ENCODE results near the gene AQP1.

AQP1 gene

DNA sequence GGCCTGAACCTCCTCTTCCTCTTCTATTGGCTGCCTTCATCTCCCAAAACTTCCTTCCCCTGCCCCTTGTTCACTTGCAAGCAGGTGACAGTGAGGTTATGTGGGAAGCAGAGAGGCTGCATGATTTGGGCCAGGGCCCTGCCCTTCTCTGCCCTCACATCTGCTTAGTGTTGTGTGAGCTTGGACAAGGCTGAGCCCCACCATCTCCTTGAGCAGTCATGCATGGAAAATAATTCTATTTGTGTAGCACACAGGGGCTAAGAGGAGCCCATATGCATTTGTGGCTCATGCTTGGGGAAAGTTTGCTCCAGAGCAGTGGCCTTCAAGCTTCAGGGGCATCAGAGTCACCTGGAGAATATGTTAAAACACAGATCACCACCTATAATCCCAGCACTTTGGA lies 26.8 kb upstream of the AQP1 start:
- DNase-seq (ENCODE audit: low read depth), result no peak

DNA sequence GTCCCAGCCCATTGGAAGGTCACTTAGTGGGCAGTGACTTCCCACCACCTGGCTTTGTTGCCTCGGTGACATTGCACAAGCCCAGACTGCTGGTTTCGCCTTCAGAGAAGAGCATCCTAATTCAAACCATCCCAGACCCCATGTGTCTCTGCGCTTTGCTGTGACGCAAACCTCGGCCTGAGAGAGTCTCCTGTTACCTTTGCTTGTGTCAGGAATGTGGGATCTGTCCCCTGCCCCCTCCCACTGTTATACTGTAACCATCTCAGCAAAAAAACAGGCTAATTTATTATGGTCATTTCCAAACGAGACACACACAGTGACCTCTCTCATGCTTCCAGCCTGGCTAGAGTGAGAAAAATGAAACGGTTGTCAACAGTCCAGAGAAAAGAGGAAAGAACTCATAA lies 25.0 kb upstream of the AQP1 start:
- DNase-seq (ENCODE audit: low read depth), result no peak

DNA sequence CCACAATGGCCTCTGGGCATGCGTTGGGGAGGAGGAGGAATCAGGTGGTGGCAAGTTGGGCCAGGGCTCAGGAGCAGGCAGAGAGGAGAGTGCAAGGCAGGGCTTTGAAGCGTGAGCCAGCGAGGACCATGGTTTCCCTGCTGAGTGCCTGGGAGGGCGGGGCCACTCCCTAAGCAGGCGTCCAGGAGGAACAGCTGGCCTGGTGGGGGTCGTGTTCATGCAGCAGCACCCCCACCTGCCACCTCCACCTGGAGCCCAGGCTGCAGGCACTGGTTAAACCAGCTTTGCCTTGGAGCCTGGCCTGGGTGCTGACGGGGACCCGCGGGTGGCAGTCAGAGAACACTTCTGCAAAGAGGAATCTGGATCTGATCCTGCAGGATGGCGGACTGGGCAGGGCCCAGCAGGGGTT lies 24.2 kb upstream of the AQP1 start:
- no peak for DNase-seq (ENCODE audit: low read depth)

DNA sequence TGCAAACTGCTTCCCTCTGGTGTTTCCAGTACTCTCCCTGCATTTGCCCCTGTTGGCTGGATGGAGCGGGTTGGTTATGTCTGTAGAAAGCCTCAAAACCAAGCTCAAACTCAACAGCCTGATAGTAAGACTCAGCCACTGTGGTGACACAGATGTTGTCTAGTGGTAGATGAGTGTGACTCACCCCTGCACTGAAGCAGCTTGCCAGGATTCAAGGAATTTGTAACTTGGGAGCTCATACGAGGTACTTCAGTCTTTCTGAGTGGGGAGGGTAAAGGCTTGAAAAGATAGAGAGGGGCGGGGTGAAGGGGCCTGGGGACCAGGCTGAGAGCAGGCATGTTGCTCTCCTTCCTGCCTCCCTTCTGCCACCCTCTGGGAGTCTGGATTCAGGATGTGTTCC lies 22.9 kb upstream of the AQP1 start:
- no peak for DNase-seq (ENCODE audit: low read depth)

DNA sequence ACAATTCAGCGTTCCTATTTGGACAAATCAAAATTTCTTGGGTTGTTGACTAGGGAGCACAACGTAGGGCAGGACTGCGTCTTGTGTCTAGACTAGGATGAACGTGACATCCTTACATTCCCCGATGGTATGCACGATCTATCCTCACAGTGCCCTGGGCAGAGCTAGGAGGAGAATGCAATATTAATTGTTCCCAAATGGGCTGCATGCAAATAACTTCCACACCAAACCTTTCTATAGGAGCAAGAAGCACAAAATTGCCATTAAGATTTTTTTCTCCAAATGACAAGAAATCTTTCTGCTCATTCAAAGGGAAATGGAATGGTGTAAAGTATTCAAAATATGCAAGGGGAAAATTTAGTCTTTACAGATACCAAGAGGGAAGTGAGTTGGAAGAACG lies 21.4 kb upstream of the AQP1 start:
- no peak for DNase-seq (ENCODE audit: low read depth)

DNA sequence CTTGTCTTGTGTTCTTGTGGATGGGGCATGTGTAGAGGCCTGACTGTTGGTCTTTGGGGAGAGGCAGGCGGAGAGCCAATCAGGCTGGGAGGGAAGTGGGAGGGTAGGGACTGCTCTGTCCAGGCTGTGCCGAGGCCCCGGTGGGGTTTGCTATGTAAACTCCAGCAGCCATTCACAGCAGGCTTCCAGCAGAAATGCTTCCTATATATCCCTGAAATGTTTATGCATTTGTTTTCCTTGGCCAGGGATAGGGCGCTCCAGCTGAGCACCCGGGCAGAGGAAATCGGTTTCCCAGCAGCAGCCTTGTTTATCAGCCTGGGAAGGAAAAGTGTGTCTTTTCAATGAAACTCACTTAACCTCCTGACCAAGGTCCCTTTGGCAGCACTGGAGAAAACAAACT lies 18.3 kb upstream of the AQP1 start:
- no peak for DNase-seq (ENCODE audit: low read depth)

DNA sequence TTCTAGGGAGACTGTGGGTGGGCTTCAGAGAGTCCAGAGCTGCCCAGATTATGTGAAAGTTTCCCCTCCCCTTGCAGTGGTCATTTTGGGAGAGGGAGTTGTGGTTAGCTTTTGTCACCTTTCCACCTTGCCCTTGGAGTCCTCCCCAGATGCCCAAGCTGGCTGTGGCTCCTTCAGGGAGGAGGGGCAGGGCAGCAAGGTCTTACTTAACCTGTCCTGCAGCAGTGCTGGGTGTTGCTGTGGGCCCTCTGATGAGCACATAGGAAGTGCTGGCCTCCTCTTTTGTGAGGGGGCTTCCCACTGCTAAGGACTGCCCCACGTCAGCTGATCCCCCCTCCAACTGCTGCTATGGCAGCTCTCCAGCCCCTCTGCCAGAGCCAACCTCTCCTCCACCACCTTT lies 17.6 kb upstream of the AQP1 start:
- DNase-seq (ENCODE audit: low read depth), result no peak

DNA sequence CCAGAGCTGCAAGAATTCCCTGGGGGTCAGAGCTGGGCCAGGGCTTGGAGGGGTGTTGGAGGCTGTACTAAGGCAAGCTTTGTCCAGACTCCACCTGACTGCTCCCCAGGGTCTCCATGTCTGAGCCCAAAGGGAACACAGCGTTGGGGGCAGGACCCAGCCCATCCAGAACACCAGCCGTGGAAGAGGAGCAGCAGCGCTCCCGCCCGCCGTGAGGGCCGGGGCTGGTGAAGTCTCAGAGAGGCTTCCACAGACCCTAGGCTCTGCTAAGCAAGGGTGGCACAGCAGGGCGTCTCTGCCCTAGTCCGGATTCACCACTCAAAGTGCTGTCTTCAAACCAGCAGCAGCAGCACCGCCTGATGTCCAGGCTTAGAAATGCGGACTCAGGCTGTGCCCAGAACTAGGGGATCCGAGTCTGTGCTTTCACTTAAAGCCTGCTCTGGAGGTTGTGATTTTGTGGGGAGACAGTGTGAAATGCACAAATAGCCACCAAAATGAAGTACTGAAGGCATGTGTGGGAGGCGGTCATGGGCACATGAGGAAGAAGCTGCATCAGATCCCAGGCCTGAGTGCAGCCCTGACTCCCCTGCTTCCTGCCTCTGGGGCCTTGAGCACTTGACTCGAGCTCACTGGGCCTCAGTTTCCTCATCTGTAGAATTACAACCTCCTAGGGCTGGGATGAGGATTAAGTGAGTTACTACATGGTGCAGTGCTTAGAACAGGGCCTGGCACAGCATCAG lies 16.6 kb upstream of the AQP1 start:
- DNase-seq (ENCODE audit: low read depth), result no peak

DNA sequence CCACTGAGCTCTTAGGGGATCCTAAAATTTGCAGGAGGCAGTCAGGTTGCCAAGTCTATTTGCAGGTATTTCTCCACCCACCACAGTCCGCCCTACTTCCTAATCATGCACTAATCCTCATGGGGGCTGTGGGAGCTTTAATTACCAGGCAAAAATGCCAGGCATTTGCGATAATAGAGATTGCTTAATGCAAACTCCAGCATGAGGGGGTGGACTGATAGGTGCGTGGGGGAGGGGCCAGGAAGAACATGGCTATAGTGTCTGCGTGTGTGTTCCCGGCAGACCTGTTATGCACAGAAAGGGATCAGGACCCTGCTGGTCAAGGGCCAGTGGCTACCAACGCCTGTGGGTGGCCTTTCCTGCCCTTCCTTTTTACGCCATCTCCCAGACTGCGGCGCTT lies 15.6 kb upstream of the AQP1 start:
- no peak for DNase-seq (ENCODE audit: low read depth)

DNA sequence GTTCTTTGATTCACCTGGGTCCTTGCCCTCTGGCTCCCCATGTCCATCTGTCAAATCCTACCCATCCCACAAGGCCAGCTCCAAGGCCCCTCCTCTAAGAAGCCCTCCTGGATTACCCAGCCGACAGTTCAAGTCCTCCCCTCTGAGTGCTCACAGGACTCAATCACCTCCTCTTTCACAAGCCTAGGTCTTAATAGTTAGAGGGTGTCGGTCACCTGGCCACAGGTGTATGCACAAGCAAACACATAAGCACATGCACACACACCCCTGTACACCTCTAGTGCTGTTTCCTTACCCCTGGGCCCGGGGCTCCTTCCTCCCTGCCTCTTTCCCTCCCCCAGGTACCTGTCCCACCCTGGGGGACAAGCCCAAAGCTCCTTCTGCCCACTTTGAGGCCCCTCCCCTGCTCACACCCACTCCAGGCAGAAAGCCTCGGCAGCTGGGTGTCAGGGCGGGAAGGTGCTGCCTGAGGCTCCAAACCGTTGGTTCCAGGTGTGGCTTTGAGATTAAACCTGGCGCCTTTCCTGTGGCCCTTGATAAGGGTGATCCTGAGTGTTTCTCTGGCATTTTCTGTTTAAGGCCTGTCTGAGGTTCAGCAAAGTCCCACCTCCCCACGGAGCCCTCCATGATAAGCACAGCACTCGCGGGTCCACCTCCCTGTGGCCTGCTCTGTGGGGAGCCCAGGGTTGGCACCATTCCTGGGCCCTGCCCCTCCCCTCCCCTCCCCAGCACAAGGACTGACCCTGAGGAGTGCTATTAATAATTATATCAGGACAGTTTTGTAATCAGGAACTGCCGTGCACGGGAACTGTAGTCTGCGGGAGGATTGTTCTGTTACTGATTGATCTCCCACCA lies 14.6 kb upstream of the AQP1 start:
- DNase-seq (ENCODE audit: low read depth), result no peak

DNA sequence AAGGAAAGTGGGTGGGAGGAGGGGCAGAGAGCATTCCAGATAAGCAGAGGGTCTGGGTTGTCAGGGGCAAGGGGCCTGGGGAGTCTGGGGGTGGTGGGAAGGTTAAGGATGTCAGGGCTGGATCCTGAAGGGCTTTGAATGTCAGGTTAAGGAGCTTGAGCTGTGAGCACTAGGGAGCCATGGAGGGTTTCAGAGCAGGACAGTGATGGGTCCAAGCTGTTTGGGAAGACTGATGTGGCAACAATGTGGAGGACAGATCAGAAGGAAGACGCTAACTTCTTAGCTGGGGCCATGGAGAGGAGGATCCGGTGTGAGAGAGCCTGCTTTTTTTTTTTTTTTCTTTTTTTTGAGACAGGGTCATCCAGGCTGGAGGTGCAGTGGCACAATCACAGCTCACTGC lies 13.9 kb upstream of the AQP1 start:
- no peak for DNase-seq (ENCODE audit: low read depth)

DNA sequence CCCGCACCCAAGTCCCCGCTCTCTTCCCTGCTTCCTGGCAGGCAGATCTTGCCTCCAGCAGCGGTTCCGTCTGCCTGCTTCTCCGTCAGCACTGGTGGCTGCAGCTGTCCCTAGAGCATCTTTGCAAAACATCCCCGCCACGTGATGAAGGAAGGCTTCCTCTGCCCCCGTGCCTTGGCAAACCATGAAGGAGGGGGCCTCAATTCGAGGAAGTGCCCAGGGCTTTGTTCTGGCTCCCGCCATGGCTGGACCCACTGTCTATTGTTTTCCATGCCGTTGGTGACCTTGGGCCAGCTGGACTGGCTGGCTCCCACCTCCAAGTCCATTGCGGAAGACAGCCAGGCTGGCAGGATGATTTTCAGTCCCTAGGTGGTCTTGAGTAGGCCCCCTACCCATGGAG lies 13.2 kb upstream of the AQP1 start:
- no peak for DNase-seq (ENCODE audit: low read depth)

DNA sequence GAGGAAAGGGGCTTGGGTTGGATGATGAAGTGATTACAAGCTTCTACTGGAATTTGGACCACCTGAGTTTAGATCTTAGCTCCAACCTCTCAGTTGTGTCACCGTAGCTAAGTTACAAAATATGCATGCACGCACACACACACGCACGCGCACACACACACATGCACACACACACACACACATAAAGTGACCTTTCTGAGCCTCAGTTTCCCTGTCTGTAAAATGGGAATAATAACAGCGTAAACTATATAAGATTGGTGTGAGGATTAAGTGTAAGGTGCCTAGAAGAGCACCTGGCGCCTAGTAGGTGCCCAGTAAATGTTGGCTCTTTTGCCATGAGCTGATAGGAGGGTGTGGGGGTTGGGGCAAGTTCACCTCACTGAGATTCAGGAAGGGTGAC lies 12.6 kb upstream of the AQP1 start:
- DNase-seq (ENCODE audit: low read depth), result no peak

DNA sequence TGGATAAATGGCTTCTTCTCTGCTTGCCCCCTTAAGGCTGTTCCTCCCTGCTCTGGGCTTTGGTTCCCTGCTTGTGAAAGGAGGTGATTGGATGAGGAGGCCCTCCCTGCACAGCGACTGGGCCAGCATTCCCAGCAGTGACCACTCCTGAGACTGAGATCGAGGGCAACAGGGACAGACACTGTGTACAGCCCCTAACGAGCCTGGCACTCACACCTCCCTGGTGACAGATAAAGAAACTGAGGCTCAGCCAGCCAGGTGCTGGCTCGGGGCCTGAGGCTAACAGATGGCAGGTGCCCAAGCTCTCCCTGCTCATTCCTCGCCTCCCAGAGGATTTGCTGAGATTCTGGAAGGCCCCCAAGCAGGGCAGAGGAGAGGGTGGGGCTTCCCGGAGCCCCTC lies 12.0 kb upstream of the AQP1 start:
- no peak for DNase-seq (ENCODE audit: low read depth)

DNA sequence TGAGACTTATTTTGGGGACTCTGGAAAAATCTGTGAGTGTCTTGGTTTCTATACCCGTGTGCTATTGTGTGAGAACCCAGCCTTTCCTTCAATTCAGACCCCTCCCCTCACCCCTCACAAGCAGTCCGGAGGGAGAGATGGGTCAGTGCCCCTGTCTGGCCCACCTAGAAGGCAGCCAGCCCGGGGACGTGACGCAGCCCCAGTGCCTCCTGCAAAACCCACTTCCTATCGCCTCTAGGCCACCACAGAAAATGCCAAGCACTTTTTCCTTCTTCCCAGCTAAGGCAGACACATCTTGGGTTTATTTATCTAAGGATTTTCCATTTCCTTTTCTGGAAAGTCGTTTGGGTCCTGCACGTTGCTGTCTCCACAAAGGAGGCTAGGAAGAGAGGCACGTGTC lies 11.6 kb upstream of the AQP1 start:
- DNase-seq (ENCODE audit: low read depth), result no peak

DNA sequence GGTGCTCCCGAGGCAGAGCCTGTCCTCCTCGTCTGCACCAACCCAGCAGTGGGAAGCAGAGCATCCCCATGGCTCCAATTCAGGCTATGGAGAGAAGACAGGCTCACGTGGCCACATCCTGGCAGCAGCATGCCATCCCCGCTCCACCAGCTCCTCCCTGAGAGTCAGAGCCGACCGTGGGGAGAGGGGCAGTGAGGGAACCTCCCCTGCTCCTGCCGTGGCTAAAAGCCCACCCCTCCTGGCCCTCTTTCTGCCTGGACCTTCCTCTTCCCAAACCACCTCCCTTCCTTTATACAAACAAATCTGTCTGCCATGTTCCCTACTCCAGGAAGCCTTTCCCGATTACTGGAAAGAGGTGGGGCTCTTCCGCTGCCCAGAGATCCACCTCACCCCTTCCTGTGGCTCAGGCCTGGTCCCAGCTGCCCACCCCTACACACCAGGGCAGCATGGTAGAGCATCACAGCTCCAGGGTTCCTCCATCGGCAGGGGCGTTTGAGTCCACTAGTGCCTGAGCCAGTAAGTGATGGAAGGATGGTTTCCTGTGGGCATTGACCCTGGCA lies 10.8 kb upstream of the AQP1 start:
- DNase-seq (ENCODE audit: low read depth), result no peak

DNA sequence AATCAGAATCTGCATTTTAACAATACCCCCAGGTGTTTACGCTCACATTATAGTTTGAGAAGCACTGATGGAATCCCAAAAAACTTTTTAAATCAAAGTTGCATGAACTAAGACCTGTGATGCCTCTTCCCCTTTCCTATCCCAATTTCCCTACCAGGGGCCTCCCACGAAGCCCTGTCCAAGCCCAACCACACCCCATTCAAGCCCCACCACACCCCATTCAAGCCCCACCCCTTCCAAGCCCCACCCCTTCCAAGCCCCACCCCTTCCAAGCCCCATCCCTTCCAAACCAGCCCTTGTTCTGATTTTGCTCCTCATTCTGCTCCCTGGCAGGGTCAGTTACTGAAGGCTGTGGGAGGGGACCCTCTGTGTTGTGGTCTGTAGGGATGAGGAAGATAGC lies 9.8 kb upstream of the AQP1 start:
- no peak for DNase-seq (ENCODE audit: low read depth)

DNA sequence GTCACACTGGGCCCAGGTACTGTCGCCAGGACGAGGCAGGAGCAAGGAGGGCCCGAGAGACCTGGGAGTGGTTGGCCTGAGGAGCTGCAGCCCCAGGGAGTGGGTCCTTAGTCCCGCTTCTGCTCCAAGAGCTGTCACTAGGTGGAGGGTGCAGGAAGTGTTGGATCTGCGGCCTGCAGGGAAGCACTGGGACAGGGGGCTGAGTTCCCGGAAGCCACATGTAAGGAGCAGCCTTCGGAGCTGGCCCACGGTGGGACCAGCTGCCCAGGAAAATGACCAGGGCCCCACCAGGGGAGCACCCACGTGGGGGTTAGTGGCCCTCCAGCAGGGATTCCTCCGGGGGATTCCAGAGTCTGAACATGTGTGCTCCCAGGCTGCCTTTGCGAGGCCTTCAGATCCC lies 9.2 kb upstream of the AQP1 start:
- no peak for DNase-seq (ENCODE audit: low read depth)

DNA sequence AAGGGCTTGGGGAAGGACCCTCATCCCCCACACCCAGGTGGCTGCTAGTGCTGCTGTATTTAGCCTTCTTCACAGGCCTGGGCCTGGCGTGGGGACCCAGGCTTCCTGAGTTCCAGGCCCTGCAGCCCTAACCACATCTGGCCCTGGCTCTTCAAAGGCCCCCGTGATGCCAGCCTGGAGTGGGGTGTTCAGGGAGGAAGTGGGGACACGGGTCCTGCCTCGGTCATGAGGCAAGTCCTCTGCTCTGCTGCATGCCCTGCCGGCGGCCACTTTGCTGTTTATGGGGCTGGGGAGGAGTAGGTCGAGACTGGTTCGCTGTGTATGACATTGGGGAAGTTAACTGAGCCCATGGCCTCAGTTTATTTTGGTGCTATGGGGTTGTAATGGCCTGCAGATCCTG lies 8.5 kb upstream of the AQP1 start:
- DNase-seq (ENCODE audit: low read depth), result no peak

DNA sequence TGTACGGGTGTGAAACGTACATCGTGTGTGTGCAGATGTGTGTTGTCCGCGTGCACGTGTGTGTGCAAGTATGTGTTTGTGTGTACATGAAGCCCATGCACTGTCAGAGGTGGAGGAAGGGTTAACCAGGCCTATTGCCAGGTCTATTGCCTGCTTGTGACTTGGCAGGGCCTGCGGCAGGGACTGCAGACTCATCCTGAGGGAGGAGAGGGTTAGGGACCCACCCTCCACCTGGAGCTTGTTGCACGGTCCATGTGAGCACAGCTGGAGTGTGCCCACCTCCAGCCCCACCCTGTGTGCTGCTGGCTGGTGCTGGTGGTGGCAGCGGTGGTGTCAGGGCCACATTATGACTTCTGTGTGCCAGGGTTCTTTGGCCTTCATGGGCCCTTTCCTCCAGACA lies 7.1 kb upstream of the AQP1 start:
- no peak for DNase-seq (ENCODE audit: low read depth)

DNA sequence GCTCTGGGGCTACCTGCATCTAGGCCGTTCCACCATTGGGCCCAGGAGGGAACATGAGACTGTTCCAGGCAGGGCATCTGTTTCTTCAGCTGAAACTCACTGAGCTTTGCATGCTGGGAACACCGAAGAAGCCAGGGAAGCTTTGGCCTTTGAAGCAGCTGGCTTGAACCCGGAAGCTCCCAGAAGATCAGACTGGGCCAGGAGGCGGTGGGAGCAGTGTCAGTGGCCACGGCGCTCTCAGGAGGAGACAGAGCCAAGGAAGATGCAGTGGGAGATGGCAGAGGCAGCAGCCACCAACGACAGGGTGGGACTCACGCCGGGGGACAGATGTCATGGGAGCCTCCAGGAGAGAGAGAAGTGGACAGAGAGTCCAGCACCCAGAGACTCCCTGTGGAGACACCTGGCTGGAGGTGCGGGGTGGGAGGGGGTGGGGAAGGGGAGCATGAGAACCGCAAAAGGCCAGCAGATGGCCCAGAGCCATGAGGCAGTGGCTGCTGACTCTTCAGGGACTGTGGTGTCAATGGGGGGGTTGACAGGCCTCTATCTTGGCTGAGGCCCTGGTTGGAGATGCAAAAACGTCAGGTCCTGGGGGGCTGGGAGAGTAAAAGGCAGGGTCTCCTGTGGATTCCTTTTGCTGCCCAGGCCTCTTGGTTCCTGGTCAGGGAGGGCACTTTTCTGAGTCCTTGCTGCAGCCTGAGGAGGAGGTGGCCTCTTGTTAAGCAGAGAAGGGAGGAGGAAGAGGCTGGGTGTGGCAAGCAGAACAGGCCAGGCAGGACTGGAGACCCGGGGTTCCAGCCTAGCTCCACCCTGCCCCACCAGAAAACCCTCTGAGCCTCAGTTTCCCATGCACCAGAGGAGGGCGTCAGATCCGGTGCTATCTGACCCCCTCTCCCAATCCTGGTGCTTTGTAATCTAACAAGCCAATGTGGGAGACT lies 6.3 kb upstream of the AQP1 start:
- DNase-seq (ENCODE audit: low read depth), result no peak

DNA sequence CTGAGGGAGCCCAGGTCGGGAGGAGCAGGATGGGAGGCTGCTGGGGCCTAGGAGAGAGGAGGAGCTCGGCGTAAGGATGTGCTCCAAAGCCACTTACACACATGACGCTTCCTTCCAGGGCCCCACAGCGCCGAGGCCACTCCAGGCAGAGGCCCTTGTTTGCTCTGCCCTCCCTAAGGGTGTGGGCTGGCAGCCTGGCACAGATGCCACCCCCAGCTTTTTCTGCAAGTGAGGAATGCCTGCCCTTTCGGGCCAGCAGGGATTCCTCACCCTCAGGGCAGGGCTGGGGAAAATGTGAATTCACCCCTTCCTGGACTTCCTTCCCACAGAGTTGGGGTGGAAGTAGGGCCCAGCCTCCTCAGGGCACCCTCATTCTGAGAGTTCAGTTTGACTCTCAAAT lies 5.6 kb upstream of the AQP1 start:
- DNase-seq (ENCODE audit: low read depth), result no peak
